ENCODE data around the gene WNT8B. TPM values are rescaled to one million over a fixed set of nuclear protein-coding genes. Genes with fewer than 3 reads are reported as not detected.
A peak's percentile ranks its signal among the peaks of the same experiment; 100 is the strongest.

WNT8B gene
- total and polyA plus RNA-seq, 9 of the 15 experiments (the other 6 are each of a cell fraction or from before 2014, with no cell fraction given) = not detected

DNA sequence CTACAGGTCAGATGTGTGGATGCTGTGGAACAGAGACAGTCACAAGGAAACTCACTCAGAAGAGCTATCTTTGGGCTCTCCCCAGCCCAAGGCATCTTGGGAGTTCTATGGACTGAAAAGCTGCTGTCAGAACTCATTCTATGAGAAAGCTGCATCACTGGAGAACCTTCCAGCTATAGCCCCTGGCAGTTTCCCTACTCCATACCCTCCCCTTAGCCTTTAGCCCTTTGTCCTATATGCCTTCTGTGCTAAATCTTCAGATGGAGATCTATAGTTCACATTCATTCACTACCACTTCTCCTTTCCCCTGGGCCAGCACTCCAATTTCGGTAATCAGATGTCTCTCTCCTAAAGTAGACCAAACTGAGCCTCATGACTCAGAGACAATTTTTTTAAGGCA, 6.9 kb downstream of the WNT8B start:
- H3K9me3 ChIP-seq (replicated peaks; ENCODE audit: control insufficient read depth, insufficient read depth, low read depth, low read length) = no peaks in the 10 kb centered on the region
- H2AFZ ChIP-seq (ENCODE audit: low read depth, low read length) = no peak overlapping the region
- H3K4me1 ChIP-seq (replicated peaks in 1 of 2; ENCODE audit: control insufficient read depth in 2 of 2, insufficient read depth in 2 of 2, low read length in 2 of 2) = no peaks in the 10 kb centered on the region; a peak in 1 of 5 replicates
- no peak overlapping the region for H3K9ac ChIP-seq (ENCODE audit: insufficient read depth in 1 of 2, low read depth in 2 of 2, low read length in 2 of 2)
- no TSS peak for BruUV-seq (replicated peaks)
- H3K27ac ChIP-seq (ENCODE audit: extremely low read depth, low read depth, low read length) = no peak overlapping the region
- in situ Hi-C loops (cut with MboI) (no loop called here), intact Hi-C loops (cut with micrococcal nuclease) (no loop called here)
- ATAC-seq (no peak), DNase-seq (ENCODE audit: extremely low read depth in 1 of 4, low spot score in 3 of 4) (no peak), FAIRE-seq (no peak)
- POLR2A ChIA-PET = no interaction called here
- TF ChIP-seq LEF1 (IDR thresholded peaks at IDR 0.05) (no peak), FOSL1 (tag; conservative IDR thresholded peaks at IDR 0.05) (peak; percentile 23; the same call in 1 of the 2 replicates)
- WGBS (ENCODE audit: insufficient coverage, low coverage, missing lambda C conversion rate) = 9% methylated on average over 1 of the region's 1 CpG
- no peaks in the 10 kb centered on the region for H3K9me1 ChIP-seq (ENCODE audit: control insufficient read depth, insufficient read depth, low read length)
- no peaks in the 10 kb centered on the region for H3K79me2 ChIP-seq (ENCODE audit: control insufficient read depth, insufficient read depth, low read length)
- H3K4me3 ChIP-seq = no peak overlapping the region
- H4K20me1 ChIP-seq (replicated peaks; ENCODE audit: control insufficient read depth, insufficient read depth, low read length) = no peaks in the 10 kb centered on the region
- H3K27me3 ChIP-seq (ENCODE audit: control insufficient read depth in 2 of 2, insufficient read depth in 2 of 2, low read length in 2 of 2) = peaks cover 0 to 5% of the 10 kb centered on the region in 2 experiments; a peak in 2 of 5 replicates
- H3K4me2 ChIP-seq (ENCODE audit: insufficient read depth, low read length) = no peak overlapping the region
- H3K36me3 ChIP-seq (ENCODE audit: control insufficient read depth, insufficient read depth, low read length) = no peaks in the 10 kb centered on the region
- CTCF ChIA-PET (ENCODE audit: low intra/inter-chr PET ratio) = no interaction called here

DNA sequence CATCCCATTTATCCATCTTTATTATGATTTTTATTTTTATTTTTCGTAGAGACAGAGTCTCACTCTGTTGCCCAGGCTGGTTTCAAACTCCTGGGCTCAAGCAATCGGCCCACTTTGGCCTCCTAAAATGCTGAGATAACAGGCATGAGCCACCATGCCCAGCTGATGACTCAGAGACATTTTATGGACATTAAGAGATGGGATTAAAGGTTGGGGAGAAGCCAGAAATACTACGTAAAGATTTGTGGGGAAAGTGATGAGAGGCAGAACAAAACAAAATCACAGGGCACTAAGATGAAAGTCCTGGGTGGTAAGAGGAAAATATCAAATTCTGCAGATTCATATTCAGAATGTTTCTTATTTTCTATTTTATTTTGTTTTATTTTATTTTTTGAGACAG, 7.6 kb downstream of the WNT8B start:
- H3K9ac ChIP-seq (ENCODE audit: insufficient read depth in 1 of 2, low read depth in 2 of 2, low read length in 2 of 2) = no peak overlapping the region
- FAIRE-seq = no peak
- peaks cover 0 to 5% of the 10 kb centered on the region in 2 experiments; a peak in 2 of 5 replicates for H3K27me3 ChIP-seq (ENCODE audit: control insufficient read depth in 2 of 2, insufficient read depth in 2 of 2, low read length in 2 of 2)
- ChIA-PET CTCF (ENCODE audit: low intra/inter-chr PET ratio) (no interaction called here), POLR2A (no interaction called here)
- no peak overlapping the region for H3K4me2 ChIP-seq (ENCODE audit: insufficient read depth, low read length)
- no peaks in the 10 kb centered on the region for H3K9me3 ChIP-seq (replicated peaks; ENCODE audit: control insufficient read depth, insufficient read depth, low read depth, low read length)
- H3K79me2 ChIP-seq (ENCODE audit: control insufficient read depth, insufficient read depth, low read length) = no peaks in the 10 kb centered on the region
- no peaks in the 10 kb centered on the region for H3K36me3 ChIP-seq (ENCODE audit: control insufficient read depth, insufficient read depth, low read length)
- H3K4me1 ChIP-seq (replicated peaks in 1 of 2; ENCODE audit: control insufficient read depth in 2 of 2, insufficient read depth in 2 of 2, low read length in 2 of 2) = no peaks in the 10 kb centered on the region; a peak in 1 of 5 replicates
- H3K4me3 ChIP-seq = no peak overlapping the region
- intact Hi-C loops (cut with micrococcal nuclease) = no loop called here
- in situ Hi-C loops (cut with MboI) = no loop called here
- H3K9me1 ChIP-seq (ENCODE audit: control insufficient read depth, insufficient read depth, low read length) = no peaks in the 10 kb centered on the region
- TF ChIP-seq SNRNP70 (optimal IDR thresholded peaks at IDR 0.05; ENCODE audit: low read depth, low read length) = no peak
- TF ChIP-seq XRCC4 (IDR thresholded peaks at IDR 0.05; ENCODE audit: extremely low read depth, insufficient read depth, insufficient read length) = no peak
- TF ChIP-seq CEBPG (CRISPR knock-in tag; IDR thresholded peaks at IDR 0.05) = no peak
- TF ChIP-seq CEBPG (tag; conservative IDR thresholded peaks at IDR 0.05 in 1 of 2, IDR thresholded peaks at IDR 0.05 in 1 of 2) = no peak
- DNase-seq (ENCODE audit: extremely low read depth in 1 of 4, low spot score in 3 of 4) = no peak
- no TSS peak for BruUV-seq (replicated peaks)
- H4K20me1 ChIP-seq (replicated peaks; ENCODE audit: control insufficient read depth, insufficient read depth, low read length) = no peaks in the 10 kb centered on the region
- H2AFZ ChIP-seq (ENCODE audit: low read depth, low read length) = no peak overlapping the region
- no peak overlapping the region for H3K27ac ChIP-seq (ENCODE audit: extremely low read depth, low read depth, low read length)
- ATAC-seq = no peak
- WGBS (ENCODE audit: insufficient coverage, low coverage, missing lambda C conversion rate) = 7% methylated on average over 3 of the region's 3 CpGs
